PC-3 (cell line): Measurements from ENCODE around the gene IFIT3.

Experiments used
- CTCF ChIP-seq: fragments of 300-600 bp; sonication (generic); conservative IDR thresholded peaks from 2 replicates; pipeline ENCODE4 v1.5.1; 2017; ENCODE audit warnings: antibody characterized with exemption, low read depth, mild to moderate bottlenecking, low read length
- EZH2 ChIP-seq: fragments of 300-600 bp; sonication (generic); IDR thresholded peaks from one replicate; pipeline ENCODE4 v1.6.1; 2017; ENCODE audit warnings: antibody characterized with exemption, mild to moderate bottlenecking, low read length; ENCODE audit not compliant: unreplicated experiment

- TF ChIP-seq EZH2 (no peak), CTCF (no peak)
These were observed 44.5 kb upstream of the IFIT3 start for GRCh38 chr10:89283025-89283935.
